ENCODE measurements around the gene PDE2A. TPM values are rescaled to one million over a fixed set of nuclear protein-coding genes. Genes with fewer than 3 reads are reported as not detected.

The PDE2A gene
- total and polyA plus RNA-seq, 8 donors = 3.5 to 548 (median 25.9) TPM

DNA sequence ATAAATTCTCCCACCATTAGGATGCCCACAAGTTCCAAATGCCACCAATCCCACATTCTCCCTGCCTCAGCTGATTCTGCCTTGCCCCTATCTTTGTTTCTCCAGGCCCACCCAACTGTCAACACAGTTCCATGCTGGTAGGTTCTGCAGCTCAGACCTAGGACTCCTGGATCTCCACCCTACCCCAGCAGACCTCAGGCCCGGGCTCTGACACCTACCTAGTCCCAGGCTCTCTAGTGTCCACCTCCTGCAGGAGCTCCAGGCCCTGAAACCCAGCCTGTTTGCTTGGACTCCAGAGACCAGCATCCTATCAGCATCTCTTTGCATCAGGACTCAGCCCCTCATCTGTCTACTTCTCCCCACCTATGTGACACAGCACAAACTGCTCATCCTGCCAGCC lies 86.5 kb downstream of the PDE2A start:
- WGBS, 5 donors = 72 to 93% (median 79%) methylated on average over 1 of the region's 1 CpG
- H3K9me3 ChIP-seq = no peaks in the 10 kb centered on the region
- intact Hi-C loops (cut with DNase I; ENCODE audit: low total_unique reads) = loop anchor here (2.0 kb wide), 1 partner anchor 55 kb away; no protein-coding TSS in a partner anchor
- no peak for DNase-seq
- H3K27ac ChIP-seq = no peak overlapping the region
- peaks cover 0 to 14% (median 2%) of the 10 kb centered on the region in 4 donors for H3K36me3 ChIP-seq
- peaks cover 15 to 35% (median 29%) of the 10 kb centered on the region in 4 donors for H3K4me1 ChIP-seq
- TF ChIP-seq POLR2AphosphoS5 (IDR thresholded peaks at IDR 0.05) (no peak), POLR2A (IDR thresholded peaks at IDR 0.05) (no peak), EP300 (IDR thresholded peaks at IDR 0.05) (no peak)
- TF ChIP-seq, protein P1, sequence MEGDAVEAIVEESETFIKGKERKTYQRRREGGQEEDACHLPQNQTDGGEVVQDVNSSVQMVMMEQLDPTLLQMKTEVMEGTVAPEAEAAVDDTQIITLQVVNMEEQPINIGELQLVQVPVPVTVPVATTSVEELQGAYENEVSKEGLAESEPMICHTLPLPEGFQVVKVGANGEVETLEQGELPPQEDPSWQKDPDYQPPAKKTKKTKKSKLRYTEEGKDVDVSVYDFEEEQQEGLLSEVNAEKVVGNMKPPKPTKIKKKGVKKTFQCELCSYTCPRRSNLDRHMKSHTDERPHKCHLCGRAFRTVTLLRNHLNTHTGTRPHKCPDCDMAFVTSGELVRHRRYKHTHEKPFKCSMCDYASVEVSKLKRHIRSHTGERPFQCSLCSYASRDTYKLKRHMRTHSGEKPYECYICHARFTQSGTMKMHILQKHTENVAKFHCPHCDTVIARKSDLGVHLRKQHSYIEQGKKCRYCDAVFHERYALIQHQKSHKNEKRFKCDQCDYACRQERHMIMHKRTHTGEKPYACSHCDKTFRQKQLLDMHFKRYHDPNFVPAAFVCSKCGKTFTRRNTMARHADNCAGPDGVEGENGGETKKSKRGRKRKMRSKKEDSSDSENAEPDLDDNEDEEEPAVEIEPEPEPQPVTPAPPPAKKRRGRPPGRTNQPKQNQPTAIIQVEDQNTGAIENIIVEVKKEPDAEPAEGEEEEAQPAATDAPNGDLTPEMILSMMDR (IDR thresholded peaks at IDR 0.05) = no peak
- peaks cover 0 to 87% (median 51%) of the 10 kb centered on the region in 3 donors for H3K27me3 ChIP-seq
- no peak overlapping the region for H3K4me3 ChIP-seq

- no peak overlapping the region for H3K27ac ChIP-seq
- intact Hi-C loops (cut with DNase I; ENCODE audit: low total_unique reads) = no loop called here
Observed at GRCh38 chr11:72586321-72587090, 87.7 kb downstream of the PDE2A start.

DNA sequence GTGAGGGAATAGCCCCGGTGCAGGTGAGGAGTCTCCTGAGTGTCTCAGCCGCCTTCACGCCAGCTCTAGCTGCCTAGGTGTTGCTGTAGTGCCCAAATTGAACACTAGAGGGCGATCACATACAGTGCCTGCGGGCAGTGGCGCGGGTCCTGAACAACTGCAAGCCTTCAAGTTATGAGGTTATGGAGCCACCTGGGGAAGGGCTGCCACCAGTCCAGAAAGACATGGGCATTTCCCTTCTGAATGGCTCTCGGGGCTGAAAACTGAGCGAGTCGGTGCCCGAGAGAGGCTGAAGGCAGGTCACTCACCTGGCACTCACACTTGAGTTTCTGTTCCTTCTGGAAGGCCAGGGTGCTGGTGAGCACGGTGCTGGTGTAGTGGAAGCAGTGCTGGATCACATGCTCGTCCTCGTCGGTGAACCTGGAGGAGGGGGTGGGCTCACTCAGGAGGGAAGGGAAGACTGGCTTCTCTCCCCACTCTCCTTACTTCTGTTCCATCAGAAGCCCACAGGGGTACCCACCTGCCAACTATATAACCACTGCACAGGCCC lies 88.4 kb downstream of the PDE2A start:
- WGBS, 5 donors = 7 to 13% (median 11%) methylated on average over 13 to 15 of the region's 15 CpGs
- TF ChIP-seq POLR2AphosphoS5 (IDR thresholded peaks at IDR 0.05) (no peak), EP300 (IDR thresholded peaks at IDR 0.05) (no peak), POLR2A (IDR thresholded peaks at IDR 0.05) (no peak)
- TF ChIP-seq, protein P1 (IDR thresholded peaks at IDR 0.05) = peak in 5 of 7 experiments; percentile 84 to 94 (median 89)
- Histone ChIP-seq H3K4me3 (no peak overlapping the region), H3K9me3 (no peaks in the 10 kb centered on the region), H3K4me1 (peaks cover 15 to 35% (median 29%) of the 10 kb centered on the region in 4 donors), H3K36me3 (peaks cover 0 to 29% (median 15%) of the 10 kb centered on the region in 4 donors), H3K27ac (no peak overlapping the region), H3K27me3 (peaks cover 0 to 69% (median 41%) of the 10 kb centered on the region in 3 donors)
- intact Hi-C loops (cut with DNase I; ENCODE audit: low total_unique reads) = no loop called here
- peak; percentile 80 to 89 for DNase-seq

More at GRCh38 chr11:72586321-72587090, 87.7 kb downstream of the PDE2A start:
- peaks cover 0 to 23% (median 10%) of the 10 kb centered on the region in 4 donors for H3K36me3 ChIP-seq
- whole genome bisulfite sequencing, 5 donors = 73 to 91% (median 78%) methylated on average over 6 to 7 of the region's 7 CpGs
- TF ChIP-seq, protein P1 (IDR thresholded peaks at IDR 0.05) = no peak
- TF ChIP-seq EP300 (IDR thresholded peaks at IDR 0.05) (no peak), POLR2A (IDR thresholded peaks at IDR 0.05) (no peak), POLR2AphosphoS5 (IDR thresholded peaks at IDR 0.05) (no peak)
- H3K4me1 ChIP-seq = peaks cover 15 to 35% (median 29%) of the 10 kb centered on the region in 4 donors
- no peaks in the 10 kb centered on the region for H3K9me3 ChIP-seq
- H3K4me3 ChIP-seq = no peak overlapping the region
- no peak for DNase-seq
- H3K27me3 ChIP-seq = peaks cover 0 to 76% (median 45%) of the 10 kb centered on the region in 3 donors

DNA sequence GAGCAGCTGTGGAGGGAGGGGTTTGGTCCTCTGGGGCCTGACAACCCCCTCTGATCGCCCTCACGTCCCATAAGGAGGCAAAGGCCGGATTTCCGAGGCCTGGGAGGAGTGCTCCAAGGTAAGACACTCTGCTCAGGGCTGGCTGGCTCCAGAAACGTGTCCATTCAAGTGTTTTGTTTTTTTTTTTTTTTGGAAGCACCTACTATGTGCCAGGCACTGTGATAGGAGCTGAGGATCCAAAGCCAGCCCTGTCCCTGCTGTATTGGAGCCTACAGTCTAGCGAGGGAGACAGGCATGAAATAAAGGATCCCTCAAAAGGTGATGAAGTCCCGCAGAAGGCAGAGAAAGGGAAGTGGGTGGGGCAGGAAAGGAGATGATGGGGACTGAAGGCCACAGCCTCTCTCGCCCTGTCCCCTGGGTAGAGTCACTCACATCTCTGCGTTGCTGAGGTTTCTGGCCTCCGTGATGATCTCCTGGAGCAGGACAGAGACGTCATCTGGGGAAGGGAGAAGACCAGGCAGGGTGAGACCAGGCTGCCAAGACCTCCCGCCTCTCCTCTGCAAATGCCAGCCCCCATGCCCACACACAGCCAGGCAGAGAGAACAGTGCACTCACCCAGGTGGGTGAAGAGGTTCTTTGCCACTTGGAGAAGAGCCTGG lies 89.2 kb downstream of the PDE2A start:
- TF ChIP-seq POLR2A (IDR thresholded peaks at IDR 0.05) (no peak), POLR2AphosphoS5 (IDR thresholded peaks at IDR 0.05) (no peak), EP300 (IDR thresholded peaks at IDR 0.05) (no peak)
- TF ChIP-seq, protein P1 (IDR thresholded peaks at IDR 0.05) = no peak
- H3K36me3 ChIP-seq = peaks cover 0 to 37% (median 20%) of the 10 kb centered on the region in 4 donors
- peaks cover 0 to 62% (median 33%) of the 10 kb centered on the region in 3 donors for H3K27me3 ChIP-seq
- no peak overlapping the region for H3K27ac ChIP-seq
- 37 to 42% (median 41%) methylated on average over 11 to 12 of the region's 12 CpGs for WGBS, 5 donors
- peak overlapping the region in 3 of 4 donors; percentile 9 to 32 (median 25) for H3K4me3 ChIP-seq
- no peak for DNase-seq
- intact Hi-C loops (cut with DNase I; ENCODE audit: low total_unique reads) = no loop called here
- H3K4me1 ChIP-seq = peaks cover 13 to 28% (median 22%) of the 10 kb centered on the region in 4 donors
- H3K9me3 ChIP-seq = no peaks in the 10 kb centered on the region
